H9 (cell line): ENCODE measurements around the gene EAF1. TPM values are rescaled to one million over a fixed set of nuclear protein-coding genes. Genes with fewer than 3 reads are reported as not detected.

ENCODE experiments used
- DNase-seq: peaks from one replicate; pipeline ENCODE4 v3.0.0-alpha.2; 2017
- H2AFZ ChIP-seq: one replicate; pipeline ENCODE4 v1.6.1; 2013; ENCODE audit warnings: mild to moderate bottlenecking, low read length, control low read depth, moderate library complexity
- H2AK5ac ChIP-seq: 2 replicates; pipeline ENCODE4 v1.6.1; 2013; ENCODE audit warnings: low read length, control low read depth, mixed read lengths; ENCODE audit not compliant: insufficient read length
- H2BK120ac ChIP-seq: one replicate; pipeline ENCODE4 v1.6.1; 2013; ENCODE audit warnings: low read depth, mild to moderate bottlenecking, low read length, control low read depth, inconsistent platforms; ENCODE audit not compliant: poor library complexity, severe bottlenecking
- H2BK12ac ChIP-seq: 2 replicates; pipeline ENCODE4 v1.6.1; 2013; ENCODE audit warnings: low read length, control low read depth, mixed read lengths, low read depth; ENCODE audit not compliant: insufficient read length
- H2BK15ac ChIP-seq: 2 replicates; pipeline ENCODE4 v1.6.1; 2013; ENCODE audit warnings: low read depth, low read length, control low read depth
- H2BK20ac ChIP-seq: one replicate; pipeline ENCODE4 v1.6.1; 2013; ENCODE audit warnings: low read depth, mild to moderate bottlenecking, low read length, control low read depth, inconsistent platforms; ENCODE audit not compliant: poor library complexity, severe bottlenecking
- H2BK5ac ChIP-seq: 2 replicates; pipeline ENCODE4 v1.6.1; 2013; ENCODE audit warnings: low read length, control low read depth, mixed read lengths; ENCODE audit not compliant: insufficient read length
- H3K14ac ChIP-seq: 2 replicates; pipeline ENCODE4 v1.6.1; 2013; ENCODE audit warnings: low read length, control low read depth; ENCODE audit not compliant: insufficient read depth
- H3K18ac ChIP-seq: 2 replicates; pipeline ENCODE4 v1.6.1; 2013; ENCODE audit warnings: low read depth, mild to moderate bottlenecking, mixed read lengths, low read length, control low read depth; ENCODE audit not compliant: insufficient read length
- H3K23ac ChIP-seq: 2 replicates; pipeline ENCODE4 v1.6.1; 2013; ENCODE audit warnings: low read length, control low read depth, mixed read lengths, low read depth; ENCODE audit not compliant: insufficient read length
- H3K23me2 ChIP-seq: 2 replicates; pipeline ENCODE4 v1.6.1; 2013; ENCODE audit warnings: low read depth, mild to moderate bottlenecking, mixed read lengths, low read length, control low read depth; ENCODE audit not compliant: insufficient read length, poor library complexity, severe bottlenecking
- H3K27ac ChIP-seq: 2 replicates; pipeline ENCODE4 v1.5.1; 2013; ENCODE audit warnings: low read length, control low read depth, mixed read lengths, low read depth; ENCODE audit not compliant: insufficient read length
- H3K27me3 ChIP-seq: 2 replicates; pipeline ENCODE4 v1.6.1; 2013; ENCODE audit warnings: low read length, control low read depth, inconsistent platforms; ENCODE audit not compliant: insufficient read depth
- H3K4ac ChIP-seq: 2 replicates; pipeline ENCODE4 v1.6.1; 2013; ENCODE audit warnings: low read depth, mild to moderate bottlenecking, control low read depth, inconsistent platforms, low read length, moderate library complexity
- H3K4me1 ChIP-seq: 2 replicates; pipeline ENCODE4 v1.6.1; 2013; ENCODE audit warnings: low read length, control low read depth, inconsistent platforms; ENCODE audit not compliant: insufficient read depth
- H3K4me2 ChIP-seq: 2 replicates; pipeline ENCODE4 v1.6.1; 2013; ENCODE audit warnings: low read length, control low read depth, mixed read lengths; ENCODE audit not compliant: insufficient read length, insufficient read depth
- H3K56ac ChIP-seq: 2 replicates; pipeline ENCODE4 v1.6.1; 2013; ENCODE audit warnings: low read depth, mild to moderate bottlenecking, mixed read lengths, low read length, control low read depth; ENCODE audit not compliant: insufficient read length
- H3K79me1 ChIP-seq: 2 replicates; pipeline ENCODE4 v1.6.1; 2013; ENCODE audit warnings: low read depth, mild to moderate bottlenecking, moderate library complexity, low read length, control low read depth, inconsistent platforms; ENCODE audit not compliant: insufficient read depth, poor library complexity, severe bottlenecking
- H3K79me2 ChIP-seq: 2 replicates; pipeline ENCODE4 v1.6.1; 2013; ENCODE audit warnings: low read length, control low read depth, inconsistent platforms; ENCODE audit not compliant: insufficient read depth
- H3K9ac ChIP-seq: 2 replicates; pipeline ENCODE4 v1.6.1; 2013; ENCODE audit warnings: low read length, control low read depth, mixed read lengths; ENCODE audit not compliant: insufficient read length; ENCODE audit errors: extremely low read depth
- H3K9me3 ChIP-seq: one replicate; pipeline ENCODE4 v1.6.1; 2013; ENCODE audit warnings: low read depth, low read length, inconsistent platforms; ENCODE audit not compliant: control insufficient read depth
- H3T11ph ChIP-seq: one replicate; pipeline ENCODE4 v1.6.1; 2013; ENCODE audit warnings: mild to moderate bottlenecking, low read length, control low read depth, inconsistent platforms
- H4K20me1 ChIP-seq: one replicate; pipeline ENCODE4 v1.6.1; 2013; ENCODE audit not compliant: control insufficient read depth, insufficient read length, insufficient read depth
- H4K5ac ChIP-seq: 2 replicates; pipeline ENCODE4 v1.6.1; 2013; ENCODE audit warnings: low read depth, mild to moderate bottlenecking, mixed read lengths, low read length, control low read depth; ENCODE audit not compliant: insufficient read length
- H4K8ac ChIP-seq: replicated peaks from 2 replicates; pipeline ENCODE4 v1.6.1; 2013; ENCODE audit warnings: low read length, control low read depth, mixed read lengths, low read depth; ENCODE audit not compliant: insufficient read length
- H4K91ac ChIP-seq: 2 replicates; pipeline ENCODE4 v1.6.1; 2013; ENCODE audit warnings: low read depth, mild to moderate bottlenecking, moderate library complexity, mixed read lengths, low read length, control low read depth; ENCODE audit not compliant: insufficient read length
- H3K27ac Mint-ChIP-seq, 3 experiments: 2 replicates in 2 of 3; 3 replicates in 1 of 3; pipeline ENCODE4 v1.8.0; 2020 to 2021; ENCODE audit warnings: mixed read lengths in 3 of 3, mild to moderate bottlenecking in 1 of 3, moderate library complexity in 1 of 3
- H3K27me3 Mint-ChIP-seq: 2 replicates; pipeline ENCODE4 v1.8.0; 2021; ENCODE audit warnings: low read depth, mild to moderate bottlenecking, moderate library complexity, mixed read lengths
- H3K36me3 Mint-ChIP-seq, 3 experiments: 2 replicates in 2 of 3; 3 replicates in 1 of 3; pipeline ENCODE4 v1.8.0; 2020 to 2021; ENCODE audit warnings: low read depth in 3 of 3, mixed read lengths in 3 of 3; ENCODE audit not compliant: insufficient read depth in 1 of 3
- H3K4me1 Mint-ChIP-seq, 2 experiments: 2 replicates each; pipeline ENCODE4 v1.8.0; 2020; ENCODE audit warnings: mixed read lengths in 2 of 2
- H3K4me3 Mint-ChIP-seq, 2 experiments: 2 replicates in 1 of 2; 3 replicates in 1 of 2; pipeline ENCODE4 v1.8.0; 2020 to 2021; ENCODE audit warnings: mild to moderate bottlenecking in 2 of 2, mixed read lengths in 2 of 2, moderate library complexity in 1 of 2
- H3K9me3 Mint-ChIP-seq, 2 experiments: 2 replicates in 1 of 2; 3 replicates in 1 of 2; pipeline ENCODE4 v1.8.0; 2020; ENCODE audit warnings: mild to moderate bottlenecking in 2 of 2, mixed read lengths in 2 of 2, moderate library complexity in 1 of 2
- WGBS: extraction: QIAGEN DNeasy Blood & Tissue Kit; methylation state at CpG from one replicate; pipeline ENCODE4 v1.1.7; 2013; ENCODE audit warnings: missing lambda C conversion rate, low lambda C conversion rate, mixed read lengths; ENCODE audit not compliant: insufficient read length; ENCODE audit errors: extremely low coverage; 5-methylcytosine and 5-hydroxymethylcytosine counted together
- total RNA-seq: library from RNA; stranded (reverse); gene quantifications from 2 replicates; pipeline ENCODE4 v1.2.1, GENCODE V29; 2021
- TF ChIP-seq, protein P1 (sequence below): fragments of 200-600 bp; sonication (generic); conservative IDR thresholded peaks from 3 replicates; pipeline ENCODE4 v1.8.0; 2021; ENCODE audit warnings: antibody characterized with exemption, mild to moderate bottlenecking

Gene EAF1
- total RNA-seq, 1 experiment from 2014 or later: 34.3 TPM

- Histone ChIP-seq H2AK5ac (no peak overlapping the region), H3K23ac (no peak overlapping the region), H3K56ac (no peak overlapping the region), H4K8ac (no peak overlapping the region), H3K4me2 (no peak overlapping the region), H4K91ac (no peak overlapping the region), H3K18ac (no peak overlapping the region), H3K4ac (no peak overlapping the region), H2BK15ac (no peak overlapping the region), H3K79me2 (no peaks in the 10 kb centered on the region), H3K14ac (no peak overlapping the region), H3K23me2 (no peaks in the 10 kb centered on the region), H3T11ph (no peak overlapping the region), H3K9me3 (no peaks in the 10 kb centered on the region), H3K4me1 (no peaks in the 10 kb centered on the region), H2BK12ac (no peak overlapping the region), H2AFZ (no peak overlapping the region), H2BK120ac (no peak overlapping the region), H4K20me1 (no peaks in the 10 kb centered on the region), H3K79me1 (no peaks in the 10 kb centered on the region), H2BK5ac (no peak overlapping the region), H2BK20ac (no peak overlapping the region), H3K27me3 (no peaks in the 10 kb centered on the region), H4K5ac (no peak overlapping the region), H3K27ac (no peak overlapping the region), H3K9ac (no peak overlapping the region)
- TF ChIP-seq, protein P1, sequence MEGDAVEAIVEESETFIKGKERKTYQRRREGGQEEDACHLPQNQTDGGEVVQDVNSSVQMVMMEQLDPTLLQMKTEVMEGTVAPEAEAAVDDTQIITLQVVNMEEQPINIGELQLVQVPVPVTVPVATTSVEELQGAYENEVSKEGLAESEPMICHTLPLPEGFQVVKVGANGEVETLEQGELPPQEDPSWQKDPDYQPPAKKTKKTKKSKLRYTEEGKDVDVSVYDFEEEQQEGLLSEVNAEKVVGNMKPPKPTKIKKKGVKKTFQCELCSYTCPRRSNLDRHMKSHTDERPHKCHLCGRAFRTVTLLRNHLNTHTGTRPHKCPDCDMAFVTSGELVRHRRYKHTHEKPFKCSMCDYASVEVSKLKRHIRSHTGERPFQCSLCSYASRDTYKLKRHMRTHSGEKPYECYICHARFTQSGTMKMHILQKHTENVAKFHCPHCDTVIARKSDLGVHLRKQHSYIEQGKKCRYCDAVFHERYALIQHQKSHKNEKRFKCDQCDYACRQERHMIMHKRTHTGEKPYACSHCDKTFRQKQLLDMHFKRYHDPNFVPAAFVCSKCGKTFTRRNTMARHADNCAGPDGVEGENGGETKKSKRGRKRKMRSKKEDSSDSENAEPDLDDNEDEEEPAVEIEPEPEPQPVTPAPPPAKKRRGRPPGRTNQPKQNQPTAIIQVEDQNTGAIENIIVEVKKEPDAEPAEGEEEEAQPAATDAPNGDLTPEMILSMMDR: no peak
- no peak overlapping the region for H3K4me3 Mint-ChIP-seq
- WGBS: no CpG with 5 or more reads among the region's 2 CpGs
- peaks cover 0 to 4% of the 10 kb centered on the region in 2 experiments; a peak in 1 of 5 replicates for H3K9me3 Mint-ChIP-seq
- H3K4me1 Mint-ChIP-seq: no peaks in the 10 kb centered on the region
- DNase-seq: no peak
- H3K36me3 Mint-ChIP-seq: no peaks in the 10 kb centered on the region
- no peak overlapping the region for H3K27ac Mint-ChIP-seq
- peaks cover 31% of the 10 kb centered on the region for H3K27me3 Mint-ChIP-seq
Observed at GRCh38 chr3:15486020-15486419, 58.6 kb downstream of the EAF1 start.
